ENCODE results near the gene NFIB.

The NFIB gene

DNA sequence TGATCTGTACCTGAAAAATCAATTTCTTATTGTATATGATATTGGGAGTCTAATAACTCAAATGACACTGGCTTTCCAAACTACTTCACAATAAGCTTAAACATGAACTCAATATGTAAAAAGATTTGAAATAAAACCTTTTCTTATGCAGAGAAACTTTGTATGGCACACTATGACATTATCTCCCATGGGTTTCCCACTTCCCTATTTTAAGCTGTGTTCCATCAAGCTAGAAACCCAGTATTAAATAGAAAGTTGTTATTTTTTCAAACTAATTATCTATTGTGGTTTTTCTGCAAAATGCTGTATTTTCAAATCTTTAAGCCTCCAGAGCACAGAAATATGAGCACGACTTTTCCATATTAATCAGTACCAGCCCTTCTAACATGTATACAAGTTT, 174.7 kb downstream of the NFIB start:
- DNase-seq, result no peak

- no peak for DNase-seq
Measured at GRCh38 chr9:14136646-14137370, 177.1 kb downstream of the NFIB start.

DNA sequence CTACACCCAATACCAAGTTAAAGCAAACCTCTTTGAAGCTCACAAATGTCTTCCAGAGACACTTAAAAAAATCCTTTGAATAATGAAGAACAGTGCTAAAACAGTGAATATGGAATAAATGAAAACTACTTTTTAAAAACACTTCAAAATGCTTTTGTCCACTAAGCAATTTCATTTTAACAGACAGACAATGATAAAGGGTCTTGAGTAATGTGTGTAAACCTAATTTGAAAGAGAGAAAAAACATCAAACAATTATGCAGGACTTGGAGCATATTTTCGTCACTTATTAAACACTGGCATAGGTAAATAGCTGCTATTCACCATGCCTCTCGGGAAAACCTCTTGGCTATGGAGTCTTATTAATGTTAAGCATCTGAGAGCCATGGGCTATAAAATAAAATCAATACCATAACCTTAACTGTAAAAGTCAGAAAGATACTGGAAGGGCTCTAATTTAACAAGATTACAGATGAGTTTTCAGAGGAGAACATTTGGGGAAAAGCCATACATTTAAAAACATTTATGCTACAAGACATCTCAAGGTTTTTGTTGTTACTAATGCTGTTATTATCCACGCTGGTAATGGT, 177.8 kb downstream of the NFIB start:
- no peak for DNase-seq

GRCh38 chr9:14135421-14135820, 178.5 kb downstream of the NFIB start:
- no peak for DNase-seq

GRCh38 chr9:14133394-14133793, 180.5 kb downstream of the NFIB start:
- no peak for DNase-seq

GRCh38 chr9:14132775-14133174, 181.2 kb downstream of the NFIB start:
- DNase-seq, result no peak

GRCh38 chr9:14131356-14132088, 182.4 kb downstream of the NFIB start:
- no peak for DNase-seq

GRCh38 chr9:14127656-14128055, 186.3 kb downstream of the NFIB start:
- DNase-seq, result no peak

DNA sequence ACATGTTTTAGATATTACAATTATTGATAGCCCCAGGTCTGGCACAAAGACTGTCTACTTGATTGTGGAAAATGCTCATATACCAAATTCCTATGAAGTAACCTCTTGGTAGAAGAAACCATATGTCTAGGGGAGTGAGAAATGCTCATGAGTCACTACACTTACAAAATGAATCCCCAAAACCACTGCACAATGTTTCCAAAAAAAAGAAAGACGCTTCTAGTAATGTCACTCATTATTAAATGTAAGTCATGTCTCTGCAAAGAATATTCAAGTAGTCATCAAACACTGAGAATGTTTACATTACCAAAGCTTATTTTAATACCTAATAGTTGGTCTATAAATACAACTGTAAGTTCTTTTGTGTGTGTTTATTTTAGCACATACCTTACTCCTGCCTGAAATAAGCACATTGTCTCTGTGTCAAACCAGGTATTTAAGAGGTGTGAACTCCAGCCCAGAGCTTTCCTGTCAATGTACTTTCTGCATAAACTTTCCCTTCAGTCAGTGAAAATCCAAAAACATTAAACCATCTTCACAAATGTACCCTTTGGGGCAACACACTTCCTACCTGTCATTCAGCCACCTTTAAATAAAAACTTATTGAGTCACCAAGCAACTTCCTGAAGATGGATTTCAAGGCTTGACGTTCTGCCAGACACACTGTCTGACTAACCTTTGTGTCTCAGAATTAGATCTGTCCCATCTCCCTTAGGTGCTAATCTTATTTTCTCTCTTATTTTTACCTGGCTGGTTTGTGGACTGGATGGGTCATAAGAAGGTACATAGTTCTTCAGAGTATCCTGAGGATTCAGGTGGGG, 194.0 kb downstream of the NFIB start:
- DNase-seq, result no peak

- no peak for DNase-seq
Measured at GRCh38 chr9:14112226-14112625, 201.7 kb downstream of the NFIB start.

- no peak for DNase-seq
Measured at GRCh38 chr9:14111696-14112095, 202.2 kb downstream of the NFIB start.

- DNase-seq, result no peak
Measured at GRCh38 chr9:14107977-14108376, 206.0 kb downstream of the NFIB start.

GRCh38 chr9:14107495-14107894, 206.4 kb downstream of the NFIB start:
- no peak for DNase-seq

GRCh38 chr9:14106699-14107098, 207.2 kb downstream of the NFIB start:
- DNase-seq, result no peak

- no peak for DNase-seq
Measured at GRCh38 chr9:14104496-14104895, 209.4 kb downstream of the NFIB start.

DNA sequence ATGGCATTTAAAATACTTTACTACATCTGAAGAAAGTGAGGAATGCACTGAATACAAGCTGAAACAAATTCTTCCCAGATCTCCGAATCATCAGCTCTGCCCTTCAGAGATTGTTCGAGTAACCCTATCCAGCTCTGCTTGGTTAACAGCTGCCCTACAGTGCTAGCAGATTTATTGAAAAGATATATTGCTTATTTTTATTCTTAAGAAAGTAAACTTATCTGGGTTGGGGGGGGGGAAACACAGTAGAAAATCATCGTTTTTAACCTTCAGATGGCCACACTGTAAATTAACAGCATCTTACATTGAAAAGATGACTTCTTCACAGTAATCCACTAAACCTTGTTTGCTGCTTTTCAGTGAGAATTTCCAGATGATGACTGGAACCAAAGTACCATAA, 210.8 kb downstream of the NFIB start:
- no peak for DNase-seq

- no peak for DNase-seq
Measured at GRCh38 chr9:14099737-14100136, 214.2 kb downstream of the NFIB start.

GRCh38 chr9:14098486-14099180, 215.3 kb downstream of the NFIB start:
- no peak for DNase-seq

DNA sequence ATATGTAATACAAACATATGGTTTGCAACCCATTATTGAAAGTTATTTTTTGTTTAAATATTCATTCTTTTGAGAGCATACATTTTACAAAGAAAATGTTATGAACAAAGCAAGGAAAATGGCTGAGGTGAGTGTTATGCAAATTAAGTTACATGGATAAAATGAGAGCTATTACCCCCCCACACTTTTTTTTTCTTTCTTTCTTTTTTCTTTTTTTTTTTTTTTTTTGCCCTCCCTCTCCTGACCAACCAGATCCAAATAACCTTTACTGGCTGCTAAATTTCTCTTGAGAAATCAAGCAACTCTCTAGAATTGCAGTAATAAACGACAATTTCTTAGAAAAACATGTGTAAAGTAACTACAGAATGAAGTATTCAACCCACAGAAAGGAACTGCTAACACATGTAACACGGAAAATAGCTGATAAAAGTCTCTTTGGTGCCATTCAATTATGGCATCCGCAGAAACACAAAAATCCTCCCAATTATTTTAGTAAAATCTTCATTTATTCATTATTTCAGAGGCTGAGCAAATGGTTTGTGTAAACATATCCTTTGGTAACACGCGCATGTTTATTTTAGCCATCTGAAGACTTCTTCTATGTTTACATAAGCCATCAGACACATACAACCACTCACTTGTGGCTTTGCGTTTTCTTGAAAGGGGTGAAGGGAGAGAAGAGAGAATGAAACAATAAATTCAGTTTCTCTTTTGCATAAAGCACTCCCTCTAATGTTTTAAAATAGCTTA, 216.1 kb downstream of the NFIB start:
- no peak for DNase-seq

- no peak for DNase-seq
Measured at GRCh38 chr9:14097215-14097614, 216.7 kb downstream of the NFIB start.

DNA sequence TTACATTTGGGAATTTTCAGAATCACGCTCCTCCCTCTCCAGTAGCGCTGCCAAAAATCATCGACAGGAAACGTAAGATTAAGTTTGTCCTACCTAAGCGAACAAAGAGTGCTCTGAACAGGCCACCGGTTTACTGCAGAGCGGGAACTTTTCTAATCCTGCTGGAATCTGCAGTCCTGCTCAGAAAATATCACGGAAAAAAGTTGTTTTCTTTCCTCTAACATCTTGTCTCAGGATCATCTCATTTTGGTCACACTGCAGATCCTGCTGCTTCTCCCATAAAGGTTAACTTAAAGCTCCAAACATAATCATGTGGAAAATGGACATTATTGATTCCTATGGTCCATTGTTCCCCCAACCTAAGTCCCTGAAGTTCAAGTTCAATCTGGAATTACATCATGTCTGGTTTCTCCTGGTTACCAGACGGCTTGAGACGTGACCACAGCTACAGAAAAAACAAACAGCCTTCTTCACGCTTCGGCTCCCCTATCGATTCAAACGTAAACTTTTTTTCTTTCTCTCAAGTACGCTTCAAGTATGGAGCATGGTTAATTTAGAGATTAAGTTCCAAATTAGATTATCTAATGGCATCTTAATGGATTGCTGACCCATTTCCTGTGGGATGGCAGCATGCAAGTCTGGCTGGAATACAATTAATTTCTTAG, 217.6 kb downstream of the NFIB start:
- DNase-seq, result no peak

Data from NCI-H1092 (cell line).